ENCODE data around the gene PGF. TPM values are rescaled to one million over a fixed set of nuclear protein-coding genes. Genes with fewer than 3 reads are reported as not detected.

PGF gene
- polyA plus RNA-seq, 5 donors: 10.2 to 24.5 (median 14.1) TPM

- no peak for DNase-seq
Observed at GRCh38 chr14:74904635-74905503, 50.5 kb downstream of the PGF start.

DNA sequence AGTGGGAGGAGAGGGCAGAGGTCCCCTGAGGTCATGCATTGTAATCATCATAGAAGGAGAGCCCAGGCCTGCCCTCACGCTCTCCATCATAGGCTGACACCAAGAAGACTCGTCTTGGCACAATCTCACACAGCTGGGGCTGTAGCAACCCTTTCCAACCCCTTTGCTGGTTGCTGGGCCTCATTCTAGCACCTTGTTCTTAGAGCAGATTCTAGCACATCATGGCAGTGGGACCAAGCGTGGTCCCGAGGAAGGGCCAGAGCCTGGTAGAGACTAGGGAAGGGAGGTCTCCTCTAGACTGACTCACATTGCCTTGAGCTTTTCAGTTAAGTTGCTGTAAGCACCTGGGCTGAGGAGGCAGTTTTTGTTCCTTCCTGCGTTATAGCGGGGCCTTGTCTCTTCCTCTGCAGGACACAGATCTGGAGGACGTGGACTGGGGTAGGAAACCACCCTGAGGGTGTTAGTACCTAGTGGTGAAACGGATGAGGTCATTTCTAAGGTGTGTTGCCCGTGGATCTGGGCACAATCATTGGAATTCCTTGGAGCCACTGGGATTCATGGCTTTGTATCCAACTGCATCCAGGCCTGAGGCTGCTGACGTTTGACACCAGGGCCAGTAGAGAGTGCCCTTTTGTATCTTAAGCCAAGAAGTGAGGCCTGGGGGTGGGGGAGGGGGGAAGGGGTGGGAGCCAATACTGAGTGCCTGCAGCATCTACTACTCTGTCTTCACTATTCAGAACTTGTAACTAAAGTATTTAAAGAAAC lies 52.3 kb downstream of the PGF start:
- DNase-seq: no peak

GRCh38 chr14:74898694-74899093 lies 56.7 kb downstream of the PGF start:
- no peak for DNase-seq

- no peak for DNase-seq
Observed at GRCh38 chr14:74898083-74898482, 57.3 kb downstream of the PGF start.

DNA sequence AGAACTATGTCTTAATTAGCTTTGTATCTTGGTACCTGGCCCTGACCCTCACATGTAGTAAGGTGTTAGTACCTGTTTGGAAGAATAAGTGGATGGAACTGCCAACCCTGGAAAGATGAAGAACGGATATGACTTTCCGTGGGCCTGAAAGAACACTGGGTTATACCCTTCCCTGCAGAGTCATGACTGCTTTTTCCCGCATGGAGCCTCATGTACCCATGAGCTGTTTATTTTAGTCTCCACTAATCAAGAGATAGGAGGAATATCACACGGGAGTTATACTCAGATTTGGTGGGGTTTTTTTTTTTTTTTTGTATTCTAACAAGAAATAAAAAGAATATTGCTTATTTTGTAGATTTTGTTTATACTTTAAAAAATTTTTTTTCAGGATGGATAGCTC lies 57.8 kb downstream of the PGF start:
- no peak for DNase-seq

GRCh38 chr14:74896400-74896799 lies 59.0 kb downstream of the PGF start:
- no peak for DNase-seq

DNA sequence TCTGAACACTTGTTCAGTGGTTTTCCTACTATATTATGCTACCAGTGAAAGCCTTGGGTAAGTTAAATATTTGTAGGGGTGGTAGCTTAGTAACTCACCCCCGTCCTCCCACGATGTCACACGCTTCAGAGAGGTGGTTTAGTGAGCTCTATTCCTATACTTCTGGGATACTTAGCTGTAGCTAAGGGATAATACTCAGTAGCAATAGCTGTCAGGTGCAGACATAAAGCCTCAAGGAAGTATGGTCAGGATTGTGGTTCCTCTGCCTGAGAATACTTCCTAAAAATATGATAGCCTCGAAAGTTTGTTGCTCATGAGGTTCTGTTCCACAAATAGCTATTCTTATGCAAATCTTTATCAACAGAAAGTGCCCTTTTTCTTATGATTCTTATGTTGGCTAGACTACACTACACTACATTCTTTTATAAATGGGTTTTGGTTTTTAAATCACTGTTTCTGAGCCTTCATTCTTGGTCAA lies 61.7 kb downstream of the PGF start:
- DNase-seq: no peak

GRCh38 chr14:74892745-74893144 lies 62.7 kb downstream of the PGF start:
- no peak for DNase-seq

DNA sequence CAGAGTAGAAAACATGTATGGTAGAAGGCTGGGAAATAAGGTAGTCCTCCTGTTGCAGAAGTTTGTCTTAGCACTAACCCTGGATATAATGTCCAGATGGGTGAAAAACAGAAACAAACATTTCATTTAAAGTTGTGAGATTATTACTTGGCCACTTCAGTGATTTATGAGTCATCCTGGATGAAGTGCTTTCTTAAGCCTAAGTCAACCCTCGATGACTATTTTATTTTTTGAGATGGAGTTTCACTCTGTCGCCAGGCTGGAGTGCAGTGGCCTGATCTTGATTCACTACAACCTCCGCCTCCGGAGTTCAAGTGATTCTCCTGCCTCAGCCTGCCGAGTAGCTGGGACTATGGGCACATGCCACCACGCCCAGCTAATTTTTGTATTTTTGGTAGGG lies 63.5 kb downstream of the PGF start:
- DNase-seq: no peak

Other genes with a start within 250 kb of the PGF start
- gene AREL1, start 242.5 kb downstream of the PGF start, polyA plus RNA-seq (ENCODE audit: insufficient read depth in 1 of 5, insufficient read length in 5 of 5, low replicate concordance in 1 of 5): 10 to 100 TPM; 23.1 to 30.0 (median 25.3) TPM
- gene FCF1, start 242.5 kb downstream of the PGF start, polyA plus RNA-seq (ENCODE audit: insufficient read depth in 1 of 5, insufficient read length in 5 of 5, low replicate concordance in 1 of 5): 10 to 100 TPM; 56.9 to 86.5 (median 76.1) TPM
- gene YLPM1, start 192.3 kb downstream of the PGF start, polyA plus RNA-seq (ENCODE audit: insufficient read depth in 1 of 5, insufficient read length in 5 of 5, low replicate concordance in 1 of 5): 100 to 1,000 TPM in 2 of 5 donors, 10 to 100 TPM in 3; 79.9 to 116 (median 94.4) TPM
- 1 to 10 TPM; 1.7 to 3.2 (median 2.5) TPM for gene PROX2, start 79.5 kb downstream of the PGF start, polyA plus RNA-seq (ENCODE audit: insufficient read depth in 1 of 5, insufficient read length in 5 of 5, low replicate concordance in 1 of 5)
- gene DLST, start 73.7 kb downstream of the PGF start, polyA plus RNA-seq (ENCODE audit: insufficient read depth in 1 of 5, insufficient read length in 5 of 5, low replicate concordance in 1 of 5): 100 to 1,000 TPM in 1 of 5 donors, 10 to 100 TPM in 4; 78.3 to 104 (median 95.0) TPM
- 1 to 10 TPM in 4 of 5 donors, under 1 TPM in 1; 0.76 to 2.3 (median 1.1) TPM for gene RPS6KL1, start 32.3 kb downstream of the PGF start, polyA plus RNA-seq (ENCODE audit: insufficient read depth in 1 of 5, insufficient read length in 5 of 5, low replicate concordance in 1 of 5)
- 10 to 100 TPM; 45.2 to 58.4 (median 52.1) TPM for gene EIF2B2, start 47.3 kb upstream of the PGF start, polyA plus RNA-seq (ENCODE audit: insufficient read depth in 1 of 5, insufficient read length in 5 of 5, low replicate concordance in 1 of 5)
- 10 to 100 TPM; 32.2 to 49.3 (median 38.2) TPM for gene MLH3, start 95.9 kb upstream of the PGF start, polyA plus RNA-seq (ENCODE audit: insufficient read depth in 1 of 5, insufficient read length in 5 of 5, low replicate concordance in 1 of 5)
- 10 to 100 TPM; 35.0 to 62.3 (median 52.2) TPM for gene ACYP1, start 108.4 kb upstream of the PGF start, polyA plus RNA-seq (ENCODE audit: insufficient read depth in 1 of 5, insufficient read length in 5 of 5, low replicate concordance in 1 of 5)
- 1 to 10 TPM; 3.1 to 6.1 (median 5.3) TPM for gene ZC2HC1C, start 114.0 kb upstream of the PGF start, polyA plus RNA-seq (ENCODE audit: insufficient read depth in 1 of 5, insufficient read length in 5 of 5, low replicate concordance in 1 of 5)
- 100 to 1,000 TPM; 114 to 138 (median 133) TPM for gene NEK9, start 171.5 kb upstream of the PGF start, polyA plus RNA-seq (ENCODE audit: insufficient read depth in 1 of 5, insufficient read length in 5 of 5, low replicate concordance in 1 of 5)
- gene TMED10, start 221.0 kb upstream of the PGF start, polyA plus RNA-seq (ENCODE audit: insufficient read depth in 1 of 5, insufficient read length in 5 of 5, low replicate concordance in 1 of 5): 100 to 1,000 TPM; 165 to 215 (median 199) TPM